ENCODE measurements around the gene WDR89.
"Not testable (repeated sequence)": the region's sequence is repeated elsewhere in the genome, so short reads cannot be mapped to it uniquely, and the experiment has no call there.

WDR89 gene

DNA sequence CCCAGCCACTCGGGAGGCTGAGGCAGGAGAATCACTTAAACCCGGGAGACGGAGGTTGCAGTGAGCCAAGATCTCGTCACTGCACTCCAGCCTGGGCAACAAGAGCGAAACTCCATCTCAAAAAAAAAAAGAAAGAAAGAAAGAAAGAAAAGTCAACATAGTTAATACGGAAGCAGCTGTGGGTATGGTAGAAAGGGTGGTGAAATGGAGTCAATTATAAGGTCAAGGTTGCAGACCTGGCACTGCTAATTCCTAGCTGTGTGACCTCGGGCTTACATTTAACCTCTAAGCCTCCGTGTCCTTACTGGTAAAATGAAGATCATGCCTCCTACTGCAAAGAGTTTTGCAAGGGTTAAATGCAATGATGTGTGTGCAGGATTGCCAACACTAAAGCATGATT is 58.6 kb downstream of the WDR89 start:
- DNase-seq: not testable (repeated sequence)

DNA sequence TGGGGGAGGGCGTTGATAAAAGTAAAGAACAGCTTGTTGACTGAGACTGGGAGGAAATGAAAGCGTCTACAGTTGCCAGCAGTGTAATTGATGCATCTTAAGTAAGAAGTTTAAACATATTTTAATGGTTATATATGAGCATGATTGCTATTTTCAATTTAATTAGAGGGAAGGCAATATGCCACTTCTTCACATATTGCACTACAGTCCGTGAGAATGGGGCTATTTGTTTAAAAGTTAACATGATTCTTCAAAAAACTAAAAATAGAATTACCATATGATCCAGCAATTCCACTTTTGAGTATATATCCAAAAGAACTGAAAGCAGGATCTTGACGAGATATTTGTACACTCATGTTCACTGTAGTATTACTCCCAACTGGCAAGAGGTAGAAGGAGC is 60.2 kb downstream of the WDR89 start:
- DNase-seq: no peak

DNA sequence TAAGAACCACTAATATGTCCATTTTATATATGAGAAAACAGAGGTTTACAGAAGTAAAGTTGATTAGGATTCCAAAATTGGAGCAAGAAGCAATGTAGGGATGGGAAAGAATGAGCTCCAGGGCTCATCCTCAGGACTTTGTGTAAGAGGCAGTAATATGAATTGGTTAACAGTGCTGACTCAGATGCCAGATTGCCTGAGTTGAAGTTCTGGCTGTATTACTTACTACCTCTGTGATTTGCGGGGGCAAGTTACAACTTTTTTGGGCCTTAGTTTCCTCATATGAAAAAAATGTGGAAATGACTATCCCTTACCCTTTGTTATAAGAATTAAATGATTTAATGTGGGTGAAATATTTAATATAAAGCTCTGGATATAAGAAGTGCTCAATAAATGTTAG is 63.4 kb downstream of the WDR89 start:
- DNase-seq: no peak

DNA sequence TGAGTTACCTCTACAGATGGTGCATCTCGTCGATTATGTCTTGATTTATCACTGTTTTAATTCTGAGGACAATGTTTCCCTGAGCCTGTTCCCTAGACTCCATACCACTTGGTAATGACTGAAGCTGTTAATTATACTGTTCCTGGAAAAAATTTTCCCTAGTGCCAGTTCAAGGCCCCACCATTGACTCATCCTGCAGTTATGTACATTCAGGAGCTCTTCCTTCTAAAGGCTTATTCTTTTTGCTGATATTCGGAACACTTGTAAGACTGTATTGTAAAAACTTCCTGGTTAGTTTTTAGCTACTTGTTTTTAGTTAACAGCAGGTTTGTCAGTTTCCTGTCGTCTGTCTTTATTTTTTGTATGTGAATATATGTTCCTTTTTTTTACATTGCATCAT is 68.1 kb downstream of the WDR89 start:
- DNase-seq: peak; percentile 34

DNA sequence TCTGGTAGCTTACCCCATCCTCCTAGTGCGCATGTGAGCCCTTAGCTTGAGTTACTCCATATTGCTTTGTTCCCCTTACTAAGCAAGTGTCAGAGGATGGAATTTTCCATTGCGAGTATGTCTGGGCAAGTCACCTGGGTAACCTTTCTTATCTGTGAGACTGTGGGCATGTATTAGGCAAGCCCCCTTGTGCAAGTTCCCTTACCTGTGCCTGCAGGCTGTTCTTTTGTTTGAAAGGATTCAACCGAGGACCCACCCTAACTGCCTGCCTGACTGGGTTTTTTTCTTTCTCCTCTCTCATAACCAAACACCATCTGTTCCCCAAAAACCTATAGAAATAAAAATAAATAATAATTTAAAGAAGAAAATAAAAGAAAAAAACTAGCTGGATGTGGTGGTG is 76.2 kb downstream of the WDR89 start:
- no peak for DNase-seq

DNA sequence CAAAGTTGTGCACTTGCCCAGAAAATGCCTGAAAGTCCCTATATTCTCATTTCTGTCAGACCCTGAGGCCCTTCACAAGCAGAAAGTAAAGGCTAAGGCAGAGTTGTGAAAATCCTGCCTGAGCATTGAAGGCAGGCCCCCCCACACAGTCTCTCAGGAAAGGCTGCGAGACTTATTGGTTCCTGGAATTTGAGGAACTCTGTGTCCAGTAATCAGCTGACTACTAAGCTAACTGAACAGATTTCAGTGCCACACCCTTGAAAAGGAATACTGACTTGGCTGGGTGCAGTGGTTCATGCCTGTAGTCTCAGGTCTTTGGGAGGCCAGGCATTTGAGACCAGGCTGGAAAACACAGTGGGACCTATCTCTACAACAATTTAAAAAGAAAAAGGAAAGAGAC is 77.4 kb downstream of the WDR89 start:
- DNase-seq: peak; percentile 71

DNA sequence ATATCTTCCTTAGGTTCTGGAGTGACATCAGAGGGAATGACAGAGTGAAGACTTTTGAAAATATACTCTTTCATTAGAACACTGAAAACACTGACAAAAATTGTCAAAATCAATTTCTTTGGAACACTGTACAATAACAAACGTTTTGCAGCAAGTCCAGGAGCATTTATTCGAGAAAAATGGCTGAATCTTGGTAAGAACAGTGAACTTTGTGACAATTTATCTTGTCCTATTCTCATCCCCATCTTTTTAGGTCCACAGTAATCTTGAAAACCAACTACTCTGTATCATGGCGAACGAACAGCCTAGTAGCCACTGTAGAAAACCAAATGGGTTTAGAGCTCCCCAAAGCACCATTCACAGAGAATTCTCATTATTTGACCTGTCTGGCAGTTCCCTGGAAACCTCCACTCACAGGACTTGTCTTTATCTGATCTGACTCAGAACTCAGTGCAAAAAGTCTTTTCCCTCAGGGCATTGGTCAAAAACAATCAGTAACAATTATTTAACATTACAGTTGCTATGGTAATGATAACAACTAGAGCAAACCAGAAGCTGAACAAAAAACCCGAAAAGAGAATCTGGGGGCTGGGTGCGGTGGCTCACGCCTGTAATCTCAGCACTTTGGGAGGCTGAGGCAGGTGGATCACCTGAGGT is 78.2 kb downstream of the WDR89 start:
- peak; percentile 83 for DNase-seq

DNA sequence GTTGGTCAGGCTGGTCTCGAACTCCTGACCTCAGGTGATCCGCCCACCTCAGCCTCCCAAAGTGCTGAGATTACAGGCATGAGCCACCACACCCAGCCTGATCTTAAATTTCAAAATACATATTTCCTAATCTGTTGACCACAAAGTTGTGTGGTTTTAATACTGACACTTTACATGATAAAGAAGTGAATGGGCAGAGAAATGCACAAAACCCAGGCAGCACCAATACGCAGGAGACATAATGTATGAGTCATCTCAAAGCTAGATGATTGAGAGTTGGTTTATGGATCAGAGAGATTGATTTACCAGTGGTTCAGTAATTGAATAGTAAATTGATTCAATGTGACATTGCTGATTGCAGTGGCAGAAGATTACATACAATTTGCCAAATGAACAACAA is 79.3 kb downstream of the WDR89 start:
- peak; percentile 84 for DNase-seq

DNA sequence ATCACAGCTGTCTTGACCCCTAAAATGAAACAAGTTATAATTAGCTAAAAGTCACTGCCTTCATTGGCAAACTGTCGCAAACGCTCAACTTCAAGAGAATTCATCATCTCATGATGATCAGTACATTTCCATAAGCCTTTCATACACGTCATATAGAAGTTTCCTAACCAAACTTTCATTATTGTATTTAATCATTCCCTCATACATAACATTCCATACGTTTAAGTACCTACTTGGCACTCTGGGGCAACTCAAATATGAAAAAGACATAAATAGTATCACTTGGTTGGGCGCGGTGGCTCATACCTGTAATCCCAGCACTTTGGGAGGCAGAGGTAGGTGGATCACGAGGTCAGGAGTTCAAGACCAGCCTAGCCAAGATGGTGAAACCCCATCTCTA is 86.1 kb downstream of the WDR89 start:
- DNase-seq: no peak

DNA sequence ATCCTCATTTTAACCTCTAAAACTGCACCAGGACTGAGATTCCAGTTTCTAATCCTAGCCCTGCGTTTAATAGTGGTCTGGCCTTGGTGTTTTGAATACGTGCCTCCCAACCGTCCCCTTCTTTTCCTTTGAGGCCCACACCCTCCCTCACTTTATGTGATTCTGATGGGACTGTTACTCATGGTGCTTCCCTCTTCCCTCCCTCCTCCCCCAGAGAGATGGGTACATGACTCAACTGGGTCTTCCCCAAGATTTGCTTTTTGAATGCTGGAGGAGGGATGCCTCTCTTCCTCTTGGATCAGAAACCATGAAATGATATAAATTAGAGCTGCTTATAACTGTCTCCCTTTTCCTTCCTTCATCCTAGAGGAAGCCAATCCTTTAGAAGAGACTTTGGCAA is 90.3 kb downstream of the WDR89 start:
- peak; percentile 60 for DNase-seq

DNA sequence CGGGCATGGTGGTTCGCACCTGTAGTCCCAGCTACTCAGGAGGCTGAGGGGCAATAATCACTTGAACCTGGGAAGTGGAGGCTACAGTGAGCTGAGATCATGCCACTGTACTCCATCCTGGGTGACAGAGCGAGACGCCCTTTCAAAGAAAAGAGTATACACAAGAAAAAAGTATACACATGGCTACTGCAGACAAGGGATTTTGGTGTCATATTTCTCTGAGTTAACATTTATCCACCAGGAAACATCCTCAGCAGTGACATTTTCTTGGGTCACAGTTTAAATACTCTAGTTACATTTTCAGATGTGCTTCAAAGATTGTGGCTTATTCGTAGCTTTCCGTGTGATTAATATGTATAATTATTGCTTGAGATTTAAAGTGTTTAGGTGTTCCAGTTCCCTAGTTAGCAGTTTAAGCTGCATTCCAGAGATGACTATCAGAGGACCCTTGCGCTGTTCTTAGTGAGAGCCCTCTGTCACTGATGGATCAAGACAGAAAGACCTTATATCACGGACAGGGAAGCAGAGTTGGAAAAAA is 93.8 kb downstream of the WDR89 start:
- no peak for DNase-seq
